ENCODE data around the gene WNT11. TPM values are rescaled to one million over a fixed set of nuclear protein-coding genes. Genes with fewer than 3 reads are reported as not detected.

The WNT11 gene
- 0.65 TPM in 1 of 2 replicates, not detected in the other for total RNA-seq

GRCh38 chr11:76206327-76207081 lies at the start of gene WNT11:
WNT11 (minus strand) TSS chr11:76206502; CDS start chr11:76206407, 95 bp downstream.

Other genes starting within 250 kb of the WNT11 start
- 41.3 and 52.1 TPM in 2 replicates for gene THAP12, start 174.6 kb upstream of the WNT11 start, total RNA-seq
- 0.97 and 3.0 TPM in 2 replicates for gene GVQW3, start 174.8 kb upstream of the WNT11 start, total RNA-seq
- 9.7 and 14.9 TPM in 2 replicates for gene EMSY, start 238.5 kb upstream of the WNT11 start, total RNA-seq

Measured in epithelial cell of umbilical artery (primary cell).